ENCODE results near the gene PRR36.

PRR36 gene

DNA sequence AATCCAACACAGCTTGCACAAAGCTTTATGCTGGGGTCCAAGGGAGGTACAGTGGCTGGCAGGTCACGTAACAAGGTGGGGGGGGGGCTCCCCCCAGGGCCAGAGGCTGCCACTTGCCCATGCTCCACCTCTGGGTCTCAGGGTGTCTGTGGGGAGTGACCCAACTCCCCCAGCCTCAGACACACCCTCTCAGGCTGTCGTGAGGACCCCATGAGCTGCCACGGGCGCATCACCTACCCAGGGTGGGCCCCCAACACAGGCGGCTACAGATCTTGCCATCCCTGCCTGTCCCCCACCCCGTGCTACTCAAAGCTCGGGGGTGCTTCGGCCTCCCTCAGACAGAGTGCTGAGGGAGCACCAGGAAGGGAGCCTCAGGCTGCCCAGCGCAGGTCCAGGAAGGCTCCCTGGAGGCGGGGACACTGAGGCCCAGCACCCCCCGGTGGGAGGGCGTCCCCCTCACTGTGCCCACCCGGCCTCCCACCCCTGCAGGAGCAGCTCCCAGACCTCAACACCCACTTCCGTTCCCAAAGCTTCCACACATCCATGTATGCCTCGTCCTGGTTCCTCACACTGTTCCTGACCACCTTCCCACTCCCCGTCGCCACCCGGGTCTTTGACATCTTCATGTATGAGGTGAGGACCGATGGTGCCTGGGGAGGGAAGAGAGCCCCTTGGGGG, 23.1 kb downstream of the PRR36 start:
- no peak for TF ChIP-seq CTCF (IDR thresholded peaks at IDR 0.05; ENCODE audit: low read depth, low read length)
- no peaks in the 10 kb centered on the region for H3K4me1 ChIP-seq
- H3K4me3 ChIP-seq (ENCODE audit: low read depth, low read length): no peak overlapping the region
- H3K27me3 ChIP-seq: no peaks in the 10 kb centered on the region; the same call in 1 of the 2 replicates
- no peak for DNase-seq
- no peaks in the 10 kb centered on the region for H3K36me3 ChIP-seq
- H3K9me3 ChIP-seq: no peaks in the 10 kb centered on the region

DNA sequence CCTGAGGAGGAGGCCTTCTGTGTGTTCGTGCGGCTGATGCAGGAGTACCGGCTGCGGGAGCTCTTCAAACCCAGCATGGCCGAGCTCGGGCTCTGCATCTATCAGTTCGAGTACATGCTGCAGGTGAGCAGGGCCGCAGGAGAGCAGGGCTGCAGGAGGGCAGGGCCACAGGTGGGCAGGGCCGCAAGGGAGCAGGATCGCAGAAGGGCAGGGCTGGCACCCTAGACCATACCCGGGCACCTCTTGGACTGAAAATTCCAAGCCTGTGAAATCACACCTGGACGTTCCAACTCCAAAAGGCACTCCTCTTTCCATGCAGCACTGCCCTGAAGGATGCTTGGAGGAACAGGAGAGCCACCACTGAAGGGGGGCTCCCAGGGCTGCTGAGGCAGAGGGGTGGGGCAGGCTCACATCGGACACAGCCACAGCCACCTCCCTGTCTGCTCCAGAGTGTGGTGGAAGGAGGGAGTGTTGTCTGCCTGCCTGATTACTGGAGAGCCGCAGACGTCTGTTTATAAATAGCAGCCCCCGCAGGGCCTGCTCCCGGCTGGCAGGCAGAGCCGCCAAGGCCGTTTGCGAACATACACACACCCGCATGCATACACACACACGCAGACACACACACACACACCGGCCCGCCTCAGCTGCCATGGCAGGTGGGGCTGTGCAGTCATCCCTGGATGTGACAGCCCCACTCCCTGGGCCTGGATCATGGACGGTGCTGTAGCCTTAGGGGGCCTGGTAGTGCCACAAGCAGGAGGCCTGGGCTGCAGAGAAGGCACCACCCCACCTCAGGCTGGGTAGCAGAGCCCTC, 24.0 kb downstream of the PRR36 start:
- Histone ChIP-seq H3K27me3 (no peaks in the 10 kb centered on the region; the same call in 1 of the 2 replicates), H3K36me3 (no peaks in the 10 kb centered on the region), H3K4me3 (ENCODE audit: low read depth, low read length) (no peak overlapping the region), H3K4me1 (no peaks in the 10 kb centered on the region), H3K9me3 (no peaks in the 10 kb centered on the region)
- no peak for TF ChIP-seq CTCF (IDR thresholded peaks at IDR 0.05; ENCODE audit: low read depth, low read length)
- peak; percentile 43 for DNase-seq

DNA sequence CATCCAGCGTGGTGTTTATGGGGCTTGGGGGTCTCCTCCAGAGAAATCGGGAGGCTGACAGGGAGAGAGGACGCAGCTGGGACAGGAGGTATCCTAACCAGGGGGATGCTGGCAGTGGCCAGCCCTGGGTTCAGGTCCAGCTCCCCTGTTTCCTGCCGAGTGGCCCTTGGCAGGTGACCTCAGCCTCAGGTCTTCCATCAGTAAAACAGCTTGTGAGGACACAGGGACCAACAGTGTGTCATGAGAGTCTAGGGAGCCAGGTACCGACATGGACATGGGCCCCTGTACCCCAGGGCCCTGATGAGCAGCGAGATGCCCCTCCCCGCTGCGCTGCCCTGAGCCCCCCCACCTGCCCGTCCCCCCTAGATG, 24.6 kb downstream of the PRR36 start:
- Histone ChIP-seq H3K9me3 (no peaks in the 10 kb centered on the region), H3K4me3 (ENCODE audit: low read depth, low read length) (no peak overlapping the region), H3K27me3 (no peaks in the 10 kb centered on the region; the same call in 1 of the 2 replicates), H3K4me1 (no peaks in the 10 kb centered on the region), H3K36me3 (no peaks in the 10 kb centered on the region)
- no peak for TF ChIP-seq CTCF (IDR thresholded peaks at IDR 0.05; ENCODE audit: low read depth, low read length)
- DNase-seq: no peak

GRCh38 chr19:7848779-7849457, 25.3 kb downstream of the PRR36 start:
- H3K27me3 ChIP-seq: no peaks in the 10 kb centered on the region; the same call in 1 of the 2 replicates
- DNase-seq: peak; percentile 9
- H3K9me3 ChIP-seq: no peaks in the 10 kb centered on the region
- no peaks in the 10 kb centered on the region for H3K36me3 ChIP-seq
- no peaks in the 10 kb centered on the region for H3K4me1 ChIP-seq
- no peak overlapping the region for H3K4me3 ChIP-seq (ENCODE audit: low read depth, low read length)
- no peak for TF ChIP-seq CTCF (IDR thresholded peaks at IDR 0.05; ENCODE audit: low read depth, low read length)

DNA sequence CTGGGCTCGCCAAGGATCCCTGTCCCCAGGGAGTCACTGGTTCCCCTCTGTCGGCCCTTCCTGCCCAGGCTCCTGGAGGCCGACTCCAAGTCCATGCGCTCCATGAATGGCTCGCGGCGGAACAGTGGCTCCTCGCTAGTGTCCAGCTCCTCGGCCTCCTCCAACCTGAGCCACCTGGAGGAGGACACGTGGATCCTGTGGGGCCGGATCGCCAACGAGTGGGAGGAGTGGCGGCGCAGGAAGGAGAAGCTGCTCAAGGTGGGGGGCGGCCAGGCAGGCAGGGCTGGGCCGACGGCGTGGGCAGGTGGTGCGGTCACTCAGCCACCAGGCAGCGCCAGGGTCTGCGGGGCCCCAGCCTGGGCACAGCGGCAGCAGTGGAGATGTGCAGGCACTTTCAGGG, 26.5 kb downstream of the PRR36 start:
- no peak for TF ChIP-seq CTCF (IDR thresholded peaks at IDR 0.05; ENCODE audit: low read depth, low read length)
- DNase-seq: no peak
- Histone ChIP-seq H3K9me3 (peaks cover 2% of the 10 kb centered on the region; the same call in 1 of the 2 replicates), H3K27me3 (no peaks in the 10 kb centered on the region; the same call in 1 of the 2 replicates), H3K4me1 (no peaks in the 10 kb centered on the region), H3K4me3 (ENCODE audit: low read depth, low read length) (no peak overlapping the region), H3K36me3 (no peaks in the 10 kb centered on the region)

All from BE2C (cell line).